Measurements from ENCODE around the gene TECPR2.

The TECPR2 gene

DNA sequence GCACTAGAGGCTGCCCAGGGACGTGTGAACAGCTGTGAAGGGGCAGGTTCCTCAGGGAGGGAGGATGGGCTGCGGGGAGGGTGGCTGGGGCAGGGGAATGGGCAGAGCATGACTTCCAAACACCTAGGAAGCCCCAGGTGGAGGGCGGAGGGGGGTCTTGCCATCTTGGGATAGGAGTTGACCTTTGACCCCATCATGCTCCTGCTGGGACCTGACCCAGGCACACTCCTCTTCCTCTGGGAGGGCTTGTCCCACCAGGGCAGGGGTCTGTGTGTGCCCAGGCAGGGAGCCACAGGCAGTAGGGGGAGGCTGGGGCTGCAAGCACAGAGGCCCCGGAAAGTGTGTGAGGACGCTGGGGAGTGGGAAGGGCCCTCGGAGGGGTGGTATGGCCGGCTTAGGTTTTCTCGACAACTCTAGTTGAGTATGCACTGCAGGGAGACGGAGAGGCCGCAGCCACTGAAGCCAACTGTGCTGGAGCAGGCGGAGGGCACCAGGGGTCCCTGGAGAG is 150.1 kb downstream of the TECPR2 start:
- H3K36me3 ChIP-seq (ENCODE audit: control insufficient read depth, low read length): no peaks in the 10 kb centered on the region
- H3K9me3 ChIP-seq (ENCODE audit: control insufficient read depth, insufficient read depth, low read length): no peaks in the 10 kb centered on the region
- H3K4me2 ChIP-seq (ENCODE audit: low read length): no peak overlapping the region
- no peaks in the 10 kb centered on the region for H4K20me1 ChIP-seq (ENCODE audit: control insufficient read depth, insufficient read depth, low read depth, low read length)
- no peak overlapping the region for H3K4me3 ChIP-seq (ENCODE audit: low read length)
- H3K27me3 ChIP-seq (ENCODE audit: control insufficient read depth, low read length): peaks cover 12% of the 10 kb centered on the region
- no peaks in the 10 kb centered on the region for H3F3A ChIP-seq (ENCODE audit: control insufficient read depth, insufficient read depth)
- TF ChIP-seq, protein P1, sequence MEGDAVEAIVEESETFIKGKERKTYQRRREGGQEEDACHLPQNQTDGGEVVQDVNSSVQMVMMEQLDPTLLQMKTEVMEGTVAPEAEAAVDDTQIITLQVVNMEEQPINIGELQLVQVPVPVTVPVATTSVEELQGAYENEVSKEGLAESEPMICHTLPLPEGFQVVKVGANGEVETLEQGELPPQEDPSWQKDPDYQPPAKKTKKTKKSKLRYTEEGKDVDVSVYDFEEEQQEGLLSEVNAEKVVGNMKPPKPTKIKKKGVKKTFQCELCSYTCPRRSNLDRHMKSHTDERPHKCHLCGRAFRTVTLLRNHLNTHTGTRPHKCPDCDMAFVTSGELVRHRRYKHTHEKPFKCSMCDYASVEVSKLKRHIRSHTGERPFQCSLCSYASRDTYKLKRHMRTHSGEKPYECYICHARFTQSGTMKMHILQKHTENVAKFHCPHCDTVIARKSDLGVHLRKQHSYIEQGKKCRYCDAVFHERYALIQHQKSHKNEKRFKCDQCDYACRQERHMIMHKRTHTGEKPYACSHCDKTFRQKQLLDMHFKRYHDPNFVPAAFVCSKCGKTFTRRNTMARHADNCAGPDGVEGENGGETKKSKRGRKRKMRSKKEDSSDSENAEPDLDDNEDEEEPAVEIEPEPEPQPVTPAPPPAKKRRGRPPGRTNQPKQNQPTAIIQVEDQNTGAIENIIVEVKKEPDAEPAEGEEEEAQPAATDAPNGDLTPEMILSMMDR (IDR thresholded peaks at IDR 0.05; ENCODE audit: low read depth, low read length, poor library complexity, severe bottlenecking): no peak
- no peak for TF ChIP-seq EZH2phosphoT487 (IDR thresholded peaks at IDR 0.05; ENCODE audit: borderline replicate concordance, low read length)
- no peaks in the 10 kb centered on the region for H3K9me2 ChIP-seq (replicated peaks; ENCODE audit: control insufficient read depth, low read length)
- H3K4me1 ChIP-seq (ENCODE audit: control insufficient read depth, low read length): peaks cover 22% of the 10 kb centered on the region
- H3K27ac ChIP-seq (ENCODE audit: low read depth, low read length): no peak overlapping the region
- no peaks in the 10 kb centered on the region for H3K79me2 ChIP-seq (ENCODE audit: control insufficient read depth, low read length)

DNA sequence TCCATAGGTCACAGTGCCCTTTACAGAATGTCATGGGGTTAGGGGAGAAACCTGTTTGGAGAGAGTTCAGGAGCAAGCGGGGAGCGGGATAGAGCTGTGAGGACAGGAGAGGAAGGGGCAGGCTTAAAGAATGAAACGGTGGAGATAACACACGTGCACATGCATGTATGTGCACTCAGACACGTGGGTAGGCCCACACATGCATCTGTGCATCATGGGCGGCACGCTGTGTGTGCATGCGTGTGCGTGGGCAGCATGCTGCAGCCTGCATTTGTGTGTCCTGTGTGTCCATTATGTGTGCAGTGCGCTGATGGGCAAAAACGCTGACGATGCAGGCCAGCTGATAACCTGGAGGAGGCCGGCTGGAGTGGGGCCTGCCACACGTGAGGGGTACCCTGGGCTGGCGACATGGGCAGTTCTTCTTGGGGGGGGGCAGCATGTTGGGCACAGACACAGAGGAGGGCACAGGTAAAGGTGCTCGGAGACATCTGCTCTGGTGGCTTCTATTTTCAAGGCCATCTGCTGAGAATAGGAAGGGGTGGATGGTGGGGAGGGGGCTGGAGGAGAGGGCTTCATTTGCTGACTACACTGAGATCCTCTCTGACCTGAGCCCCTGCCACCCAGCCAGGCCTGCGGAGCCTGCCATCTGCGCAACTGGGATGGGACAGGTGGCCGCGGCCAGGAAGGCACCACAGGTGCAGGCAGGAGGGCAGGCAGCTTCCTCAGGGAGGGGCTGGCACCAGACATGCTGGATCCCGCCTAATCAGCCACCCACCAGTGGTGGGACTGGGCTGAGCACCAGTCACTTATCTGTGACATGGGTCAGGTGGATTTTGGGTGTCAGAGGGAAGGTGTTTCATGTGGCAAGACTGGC is 151.4 kb downstream of the TECPR2 start:
- Histone ChIP-seq H3K9me2 (replicated peaks; ENCODE audit: control insufficient read depth, low read length) (no peaks in the 10 kb centered on the region), H3F3A (ENCODE audit: control insufficient read depth, insufficient read depth) (no peaks in the 10 kb centered on the region), H3K27ac (ENCODE audit: low read depth, low read length) (no peak overlapping the region), H3K4me3 (ENCODE audit: low read length) (no peak overlapping the region), H3K4me2 (ENCODE audit: low read length) (no peak overlapping the region), H3K36me3 (ENCODE audit: control insufficient read depth, low read length) (no peaks in the 10 kb centered on the region), H3K79me2 (ENCODE audit: control insufficient read depth, low read length) (no peaks in the 10 kb centered on the region), H4K20me1 (ENCODE audit: control insufficient read depth, insufficient read depth, low read depth, low read length) (no peaks in the 10 kb centered on the region), H3K9me3 (ENCODE audit: control insufficient read depth, insufficient read depth, low read length) (no peaks in the 10 kb centered on the region), H3K4me1 (ENCODE audit: control insufficient read depth, low read length) (peaks cover 22% of the 10 kb centered on the region), H3K27me3 (ENCODE audit: control insufficient read depth, low read length) (peaks cover 17% of the 10 kb centered on the region)
- TF ChIP-seq EZH2phosphoT487 (IDR thresholded peaks at IDR 0.05; ENCODE audit: borderline replicate concordance, low read length): no peak
- TF ChIP-seq, protein P1 (IDR thresholded peaks at IDR 0.05; ENCODE audit: low read depth, low read length, poor library complexity, severe bottlenecking): no peak

DNA sequence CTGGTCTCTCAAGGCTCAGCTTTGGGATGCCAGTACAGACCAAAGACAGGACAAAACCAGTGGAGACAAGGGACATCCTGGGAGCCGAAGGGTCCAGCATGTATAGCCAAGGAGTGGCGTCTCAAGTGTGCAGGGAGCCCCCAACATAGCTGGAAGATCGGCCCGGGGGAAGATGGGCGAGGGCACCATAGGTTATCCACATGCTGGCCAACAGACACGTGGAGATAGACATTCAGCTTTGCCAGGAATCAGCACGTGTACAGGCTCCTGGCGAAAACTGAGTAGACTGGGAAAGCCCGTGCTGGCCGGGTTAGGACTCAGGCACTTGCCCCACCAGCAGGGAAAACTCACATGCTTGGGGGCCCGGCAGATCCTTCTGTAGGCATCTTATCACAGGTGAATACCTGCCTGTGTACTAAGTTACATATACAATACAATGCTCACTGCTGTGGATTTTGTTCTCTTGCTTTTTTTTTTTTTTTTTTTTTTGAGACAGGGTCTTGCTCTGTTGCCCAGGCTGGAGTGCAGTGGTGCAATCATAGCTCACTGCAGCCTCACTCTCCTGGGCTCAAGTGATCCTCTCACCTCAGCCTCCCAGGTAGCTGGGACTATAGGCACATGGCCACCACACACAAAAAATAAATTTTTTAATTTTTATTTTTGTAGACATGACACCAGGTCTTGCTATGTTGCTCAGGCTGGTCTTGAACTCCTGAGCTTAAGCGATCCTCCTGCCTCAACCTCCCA is 152.4 kb downstream of the TECPR2 start:
- peaks cover 20% of the 10 kb centered on the region for H3K4me1 ChIP-seq (ENCODE audit: control insufficient read depth, low read length)
- no peaks in the 10 kb centered on the region for H3F3A ChIP-seq (ENCODE audit: control insufficient read depth, insufficient read depth)
- peaks cover 17% of the 10 kb centered on the region for H3K27me3 ChIP-seq (ENCODE audit: control insufficient read depth, low read length)
- H3K27ac ChIP-seq (ENCODE audit: low read depth, low read length): no peak overlapping the region
- H3K36me3 ChIP-seq (ENCODE audit: control insufficient read depth, low read length): no peaks in the 10 kb centered on the region
- no peaks in the 10 kb centered on the region for H3K9me2 ChIP-seq (replicated peaks; ENCODE audit: control insufficient read depth, low read length)
- H3K9me3 ChIP-seq (ENCODE audit: control insufficient read depth, insufficient read depth, low read length): no peaks in the 10 kb centered on the region
- no peak overlapping the region for H3K4me3 ChIP-seq (ENCODE audit: low read length)
- H3K4me2 ChIP-seq (ENCODE audit: low read length): no peak overlapping the region
- TF ChIP-seq, protein P1 (IDR thresholded peaks at IDR 0.05; ENCODE audit: low read depth, low read length, poor library complexity, severe bottlenecking): no peak
- no peak for TF ChIP-seq EZH2phosphoT487 (IDR thresholded peaks at IDR 0.05; ENCODE audit: borderline replicate concordance, low read length)
- no peaks in the 10 kb centered on the region for H3K79me2 ChIP-seq (ENCODE audit: control insufficient read depth, low read length)
- H4K20me1 ChIP-seq (ENCODE audit: control insufficient read depth, insufficient read depth, low read depth, low read length): no peaks in the 10 kb centered on the region

All from DOHH2 (cell line).